VCaP (cell line): ENCODE data around the gene CCR7.
"Not testable (repeated sequence)": the region's sequence is repeated elsewhere in the genome, so short reads cannot be mapped to it uniquely, and the experiment has no call there.

ENCODE experiments used
- H3K27ac ChIP-seq: fragments of 450-650 bp; 2 replicates; pipeline ENCODE4 v1.5.1; 2017
- CTCF ChIP-seq: fragments of 450-650 bp; conservative IDR thresholded peaks from 2 replicates; pipeline ENCODE4 v1.5.1; 2017; ENCODE audit warnings: mild to moderate bottlenecking, moderate library complexity

CCR7 gene

DNA sequence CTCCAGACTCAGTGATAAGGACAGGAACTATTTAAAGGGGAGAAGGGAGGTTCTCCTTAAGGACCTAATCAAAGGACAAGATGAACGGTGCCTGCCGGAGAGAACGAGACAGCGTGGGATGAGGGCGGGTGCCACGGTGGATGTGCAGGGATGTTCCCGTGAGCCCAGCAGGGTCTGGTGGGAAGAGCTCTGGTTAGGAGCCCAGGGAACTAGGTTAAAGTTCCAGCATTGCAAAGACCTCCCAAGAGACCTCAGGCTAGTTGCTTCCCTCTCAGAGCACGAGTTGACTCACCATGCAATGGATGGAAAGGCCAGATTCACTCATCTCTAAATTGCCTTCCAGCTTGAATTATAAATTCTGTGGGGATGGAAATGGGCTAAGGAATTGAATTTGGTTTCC, 14.7 kb downstream of the CCR7 start:
- no peak for TF ChIP-seq CTCF
- no peak overlapping the region for H3K27ac ChIP-seq

DNA sequence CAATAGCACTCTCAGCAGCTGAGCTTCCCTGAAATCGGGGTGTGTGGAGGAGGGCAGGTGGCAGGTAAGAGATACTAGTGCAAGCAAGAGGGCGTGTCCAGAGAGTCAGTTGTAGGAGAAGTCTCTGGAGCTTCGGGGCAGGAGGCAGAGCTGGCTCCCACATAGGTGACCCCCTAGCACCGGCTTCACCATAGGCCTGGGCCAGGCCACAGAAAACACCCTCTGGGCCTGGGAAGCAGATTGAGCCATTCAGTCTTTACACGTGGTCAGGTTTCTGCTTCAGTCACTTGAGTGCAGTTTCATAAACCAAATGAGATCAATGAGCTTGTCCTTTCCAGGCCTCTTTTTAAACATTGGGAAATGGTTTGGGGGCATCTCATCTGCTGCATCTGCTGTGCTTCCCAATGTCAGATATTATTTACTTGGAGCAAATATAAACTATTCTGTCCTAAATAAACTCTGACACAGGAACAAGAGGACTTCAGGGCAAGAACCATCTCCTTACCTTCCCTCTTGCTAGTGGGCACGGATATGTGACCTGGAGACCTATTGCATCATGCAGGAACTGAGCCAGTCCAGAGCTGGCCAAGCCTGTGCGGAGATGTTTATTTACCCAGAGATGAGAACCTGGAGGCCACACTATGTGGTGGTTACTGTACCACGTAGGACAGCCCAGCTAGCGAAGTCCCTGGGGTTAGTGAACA, 16.1 kb downstream of the CCR7 start:
- TF ChIP-seq CTCF: no peak

DNA sequence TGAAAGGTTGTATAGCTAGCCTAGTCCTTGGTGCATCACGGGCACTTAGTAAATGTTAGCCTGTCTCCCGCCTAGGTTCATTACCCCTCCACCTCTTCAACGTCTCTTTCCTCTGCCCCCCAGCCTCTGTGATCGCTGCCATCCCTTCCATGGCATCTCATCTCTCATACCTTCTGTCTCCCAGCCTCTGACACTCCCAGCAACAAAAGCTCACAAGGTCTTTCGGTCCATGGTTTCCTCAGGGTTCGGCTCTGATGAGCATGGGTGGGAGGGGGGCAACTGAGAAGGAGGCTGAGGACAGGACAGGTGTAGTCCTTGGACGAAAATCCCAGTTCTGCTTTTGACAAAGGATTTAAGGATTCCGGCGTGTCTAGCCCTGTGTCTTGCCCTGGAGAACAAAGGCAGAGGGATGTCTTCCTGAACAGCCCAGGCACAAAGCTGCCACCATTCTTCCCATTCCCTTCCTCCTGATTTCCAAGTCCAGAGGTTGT, 16.7 kb downstream of the CCR7 start:
- TF ChIP-seq CTCF: no peak
- H3K27ac ChIP-seq: peak overlapping the region; percentile 73

More for the DNA sequence above, 16.1 kb downstream of the CCR7 start:
- H3K27ac ChIP-seq: peak overlapping the region; percentile 73

DNA sequence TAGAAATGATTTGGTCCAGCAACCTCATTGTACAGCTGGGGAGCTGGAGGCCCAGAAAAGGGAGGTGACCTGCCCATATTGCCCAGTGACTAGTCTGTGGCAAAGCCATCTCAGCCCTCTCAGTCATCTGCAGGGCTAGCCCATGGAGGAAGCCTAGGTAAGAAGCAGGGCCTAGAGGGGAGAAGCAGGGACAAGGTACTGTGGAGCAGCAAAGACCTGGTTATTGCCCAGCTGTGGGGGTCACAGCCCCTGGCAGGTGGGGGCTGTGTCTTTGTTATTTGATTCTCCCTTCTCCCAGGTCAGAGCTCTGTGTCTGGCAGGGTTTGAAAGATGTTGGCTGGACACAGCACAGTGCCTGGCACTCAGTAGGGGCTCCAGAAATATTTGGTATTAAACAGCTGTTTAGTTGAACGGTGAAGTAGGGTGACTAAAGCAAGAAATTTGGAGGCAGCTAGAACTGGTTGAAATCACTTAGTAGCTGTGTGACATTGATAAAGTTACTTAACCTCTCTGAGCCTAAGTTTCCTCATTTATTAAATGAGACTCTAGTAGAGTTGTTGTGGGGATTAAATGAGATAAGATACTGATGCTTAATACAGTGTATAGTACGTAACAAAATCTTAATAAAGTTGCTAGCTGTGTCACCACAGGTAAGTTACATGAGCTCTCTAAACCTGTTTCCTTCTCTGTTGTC, 17.3 kb downstream of the CCR7 start:
- TF ChIP-seq CTCF: no peak
- H3K27ac ChIP-seq: no peak overlapping the region

- TF ChIP-seq CTCF: no peak
- no peak overlapping the region for H3K27ac ChIP-seq
Measured at GRCh38 chr17:40547079-40547784, 18.0 kb downstream of the CCR7 start.

- not testable (repeated sequence) for H3K27ac ChIP-seq
Measured at GRCh38 chr17:40546497-40546896, 18.8 kb downstream of the CCR7 start.

- no peak overlapping the region for H3K27ac ChIP-seq
- no peak for TF ChIP-seq CTCF
Measured at GRCh38 chr17:40545660-40546059, 19.6 kb downstream of the CCR7 start.
